Mesothelial cell of epicardium (in vitro differentiated cells): ENCODE data around the gene GSN. TPM values are rescaled to one million over a fixed set of nuclear protein-coding genes. Genes with fewer than 3 reads are reported as not detected.

Experiments used
- DNase-seq, 2 experiments: peaks; one replicate each; pipeline ENCODE4 v3.0.0; 2021; ENCODE audit warnings: low spot score in 2 of 2; ENCODE audit not compliant: unreplicated experiment in 2 of 2
- H3K27ac Mint-ChIP-seq: 2 replicates; pipeline ENCODE4 v1.8.0; 2021; ENCODE audit warnings: mixed read lengths
- H3K27me3 Mint-ChIP-seq: 2 replicates; pipeline ENCODE4 v1.8.0; 2021; ENCODE audit warnings: low read depth, mixed read lengths
- H3K36me3 Mint-ChIP-seq: 2 replicates; pipeline ENCODE4 v1.8.0; 2021; ENCODE audit warnings: mixed read lengths
- H3K4me1 Mint-ChIP-seq: 2 replicates; pipeline ENCODE4 v1.8.0; 2021; ENCODE audit warnings: mixed read lengths
- H3K4me3 Mint-ChIP-seq: 2 replicates; pipeline ENCODE4 v1.8.0; 2021; ENCODE audit warnings: mild to moderate bottlenecking, moderate library complexity, mixed read lengths
- H3K9me3 Mint-ChIP-seq: 2 replicates; pipeline ENCODE4 v1.8.0; 2021; ENCODE audit warnings: mixed read lengths
- CTCF ChIP-seq: fragments of 200-600 bp; sonication (generic); IDR thresholded peaks from one replicate; pipeline ENCODE4 v1.5.0; 2021; ENCODE audit warnings: antibody characterized with exemption; ENCODE audit not compliant: unreplicated experiment
- total RNA-seq: library from RNA; stranded (reverse); gene quantifications from 3 replicates; pipeline ENCODE4 v1.2.1, GENCODE V29; 2021

The GSN gene
- total RNA-seq, 1 donor from 2014 or later = 114 TPM

- Mint-ChIP-seq H3K36me3 (peaks cover 30% of the 10 kb centered on the region), H3K4me1 (no peaks in the 10 kb centered on the region), H3K9me3 (peaks cover 4% of the 10 kb centered on the region), H3K27ac (no peak overlapping the region), H3K4me3 (no peak overlapping the region), H3K27me3 (no peaks in the 10 kb centered on the region)
- TF ChIP-seq CTCF = no peak
- DNase-seq = no peak
Measured at GRCh38 chr9:121324316-121324715, 56.4 kb downstream of the GSN start.

GRCh38 chr9:121324755-121325154 lies 56.8 kb downstream of the GSN start:
- DNase-seq = no peak
- H3K36me3 Mint-ChIP-seq = peaks cover 34% of the 10 kb centered on the region
- H3K27me3 Mint-ChIP-seq = no peaks in the 10 kb centered on the region
- no peaks in the 10 kb centered on the region for H3K4me1 Mint-ChIP-seq
- no peak for TF ChIP-seq CTCF
- H3K9me3 Mint-ChIP-seq = peaks cover 4% of the 10 kb centered on the region
- H3K4me3 Mint-ChIP-seq = no peak overlapping the region
- no peak overlapping the region for H3K27ac Mint-ChIP-seq

- no peak overlapping the region for H3K27ac Mint-ChIP-seq
Measured at GRCh38 chr9:121325387-121325786, 57.4 kb downstream of the GSN start.

GRCh38 chr9:121326130-121326838 lies 58.3 kb downstream of the GSN start:
- no peaks in the 10 kb centered on the region for H3K27me3 Mint-ChIP-seq
- TF ChIP-seq CTCF = no peak
- no peak for DNase-seq
- H3K4me3 Mint-ChIP-seq = no peak overlapping the region
- H3K27ac Mint-ChIP-seq = no peak overlapping the region
- peaks cover 4% of the 10 kb centered on the region for H3K9me3 Mint-ChIP-seq
- no peaks in the 10 kb centered on the region for H3K4me1 Mint-ChIP-seq
- H3K36me3 Mint-ChIP-seq = peaks cover 43% of the 10 kb centered on the region

More at GRCh38 chr9:121325387-121325786, 57.4 kb downstream of the GSN start:
- Mint-ChIP-seq H3K27me3 (no peaks in the 10 kb centered on the region), H3K4me1 (no peaks in the 10 kb centered on the region), H3K36me3 (peaks cover 34% of the 10 kb centered on the region), H3K4me3 (no peak overlapping the region), H3K9me3 (peaks cover 4% of the 10 kb centered on the region)
- TF ChIP-seq CTCF = no peak
- no peak for DNase-seq

GRCh38 chr9:121326901-121327613 lies 59.1 kb downstream of the GSN start:
- Mint-ChIP-seq H3K4me3 (no peak overlapping the region), H3K4me1 (no peaks in the 10 kb centered on the region), H3K36me3 (peaks cover 47% of the 10 kb centered on the region), H3K27me3 (no peaks in the 10 kb centered on the region), H3K27ac (no peak overlapping the region), H3K9me3 (peaks cover 3% of the 10 kb centered on the region)
- TF ChIP-seq CTCF = no peak
- no peak for DNase-seq
